OCI-LY3 (cell line): Measurements from ENCODE around the gene POLG2.

ENCODE experiments used
- EZH2phosphoT487 ChIP-seq: fragments of 200-600 bp; shearing (Covaris generic); IDR thresholded peaks from 2 replicates; pipeline ENCODE4 v1.6.1; 2018; ENCODE audit warnings: antibody characterized with exemption, mixed run types, low read depth
- TF ChIP-seq, protein P1 (sequence below): fragments of 200-600, 300-600 bp; sonication (generic); IDR thresholded peaks from 2 replicates; pipeline ENCODE4 v1.5.1; 2014; ENCODE audit warnings: antibody characterized with exemption, low read length, low read depth

GRCh38 chr17:64537488-64537887, 40.6 kb upstream of the POLG2 start:
- TF ChIP-seq, protein P1, sequence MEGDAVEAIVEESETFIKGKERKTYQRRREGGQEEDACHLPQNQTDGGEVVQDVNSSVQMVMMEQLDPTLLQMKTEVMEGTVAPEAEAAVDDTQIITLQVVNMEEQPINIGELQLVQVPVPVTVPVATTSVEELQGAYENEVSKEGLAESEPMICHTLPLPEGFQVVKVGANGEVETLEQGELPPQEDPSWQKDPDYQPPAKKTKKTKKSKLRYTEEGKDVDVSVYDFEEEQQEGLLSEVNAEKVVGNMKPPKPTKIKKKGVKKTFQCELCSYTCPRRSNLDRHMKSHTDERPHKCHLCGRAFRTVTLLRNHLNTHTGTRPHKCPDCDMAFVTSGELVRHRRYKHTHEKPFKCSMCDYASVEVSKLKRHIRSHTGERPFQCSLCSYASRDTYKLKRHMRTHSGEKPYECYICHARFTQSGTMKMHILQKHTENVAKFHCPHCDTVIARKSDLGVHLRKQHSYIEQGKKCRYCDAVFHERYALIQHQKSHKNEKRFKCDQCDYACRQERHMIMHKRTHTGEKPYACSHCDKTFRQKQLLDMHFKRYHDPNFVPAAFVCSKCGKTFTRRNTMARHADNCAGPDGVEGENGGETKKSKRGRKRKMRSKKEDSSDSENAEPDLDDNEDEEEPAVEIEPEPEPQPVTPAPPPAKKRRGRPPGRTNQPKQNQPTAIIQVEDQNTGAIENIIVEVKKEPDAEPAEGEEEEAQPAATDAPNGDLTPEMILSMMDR, result no peak
- no peak for TF ChIP-seq EZH2phosphoT487
